H1 (cell line): ENCODE results near the gene ARF3.

Experiments
- BCL11A ChIP-seq, 2 experiments: IDR thresholded peaks; one replicate each; pipeline ENCODE4 v1.6.1; 2011; ENCODE audit warnings: low read depth in 2 of 2, low read length in 2 of 2, mild to moderate bottlenecking in 2 of 2
- BRCA1 ChIP-seq: IDR thresholded peaks from 2 replicates; pipeline ENCODE4 v1.6.1; 2012; ENCODE audit warnings: low read depth, low read length, improper control_type of control experiment
- CTCF ChIP-seq, 3 experiments: IDR thresholded peaks; 1 replicate in 2 of 3; 2 replicates in 1 of 3; pipeline versions ENCODE4 v1.5.1 to v1.6.1; 2011; ENCODE audit warnings: low read length in 3 of 3, mild to moderate bottlenecking in 3 of 3, inconsistent platforms in 2 of 3, low read depth in 1 of 3, moderate library complexity in 1 of 3; ENCODE audit not compliant: insufficient read depth in 1 of 3; ENCODE audit errors: control extremely low read depth in 1 of 3
- EZH2 ChIP-seq: fragments of 200-600 bp; sonication (generic); IDR thresholded peaks from 2 replicates; pipeline ENCODE4 v1.7.1; 2012; ENCODE audit warnings: low read depth, mild to moderate bottlenecking, moderate library complexity, low read length, inconsistent platforms; ENCODE audit not compliant: severe bottlenecking
- GTF2F1 ChIP-seq: IDR thresholded peaks from 2 replicates; pipeline ENCODE4 v1.6.1; 2012; ENCODE audit warnings: low read depth, low read length, improper control_type of control experiment, borderline replicate concordance
- HDAC6 ChIP-seq: IDR thresholded peaks from one replicate; pipeline ENCODE4 v1.7.1; 2012; ENCODE audit warnings: low read depth, mild to moderate bottlenecking, inconsistent platforms, low read length, moderate library complexity
- KDM5A ChIP-seq: fragments of 200-600 bp; IDR thresholded peaks from 2 replicates; pipeline ENCODE4 v1.7.1; 2012; ENCODE audit warnings: mild to moderate bottlenecking, low read length, inconsistent platforms, mixed read lengths
- MAFK ChIP-seq: IDR thresholded peaks from 2 replicates; pipeline ENCODE4 v1.6.1; 2012; ENCODE audit warnings: low read depth, mild to moderate bottlenecking, improper control_type of control experiment, low read length
- POLR2A ChIP-seq, 2 experiments: IDR thresholded peaks; 1 replicate in 1 of 2; 2 replicates in 1 of 2; pipeline ENCODE4 v1.6.1; 2011; ENCODE audit warnings: low read depth in 2 of 2, low read length in 2 of 2, mild to moderate bottlenecking in 2 of 2; ENCODE audit errors: control extremely low read depth in 1 of 2
- POLR2AphosphoS5 ChIP-seq: IDR thresholded peaks from 2 replicates; pipeline ENCODE4 v1.6.1; 2011; ENCODE audit warnings: low read depth, low read length
- RFX5 ChIP-seq: IDR thresholded peaks from 2 replicates; pipeline ENCODE4 v1.6.1; 2011; ENCODE audit warnings: low read depth, low read length, improper control_type of control experiment, borderline replicate concordance
- SIN3A ChIP-seq, 2 experiments: IDR thresholded peaks in 1 of 2; conservative IDR thresholded peaks in 1 of 2; 2 replicates each; pipeline ENCODE4 v1.6.1; 2011 to 2012; ENCODE audit warnings: low read length in 2 of 2, improper control_type of control experiment in 1 of 2, low read depth in 1 of 2, mild to moderate bottlenecking in 1 of 2
- SRF ChIP-seq: IDR thresholded peaks from 2 replicates; pipeline ENCODE4 v1.6.1; 2011; ENCODE audit warnings: mild to moderate bottlenecking, low read depth, low read length, moderate library complexity
- YY1 ChIP-seq: IDR thresholded peaks from 2 replicates; pipeline ENCODE4 v1.6.1; 2011; ENCODE audit warnings: low read depth, mild to moderate bottlenecking, low read length

- TF ChIP-seq CTCF (IDR thresholded peaks at IDR 0.05; ENCODE audit: control extremely low read depth in 1 of 3, insufficient read depth in 1 of 3, low read depth in 1 of 3, low read length in 3 of 3) (no peak), GTF2F1 (no peak), POLR2A (IDR thresholded peaks at IDR 0.05; ENCODE audit: control extremely low read depth in 1 of 2, low read depth in 2 of 2, low read length in 2 of 2) (no peak), RFX5 (no peak), EZH2 (peak; percentile 26), HDAC6 (no peak), SIN3A (conservative IDR thresholded peaks at IDR 0.05 in 1 of 2, IDR thresholded peaks at IDR 0.05 in 1 of 2; ENCODE audit: low read depth in 1 of 2, low read length in 2 of 2) (no peak), SRF (no peak), POLR2AphosphoS5 (no peak), MAFK (no peak), YY1 (no peak), KDM5A (no peak), BCL11A (IDR thresholded peaks at IDR 0.05; ENCODE audit: low read depth in 2 of 2, low read length in 2 of 2) (no peak), BRCA1 (no peak)
These were observed 36.5 kb upstream of the ARF3 start for GRCh38 chr12:48993787-48994186.
